Activated T-cell treated with anti-CD3 and anti-CD28 coated beads, Interleukin-2, amount 50 U/mL, for 1 hour (primary cell): ENCODE measurements around the gene POP7.

ENCODE experiments used
- DNase-seq: peaks from one replicate; pipeline ENCODE4 v3.0.0-alpha.2; 2020

POP7 gene

GRCh38 chr7:100726996-100727761 lies 21.3 kb downstream of the POP7 start:
- DNase-seq, result no peak

- no peak for DNase-seq
These were observed 22.3 kb downstream of the POP7 start for GRCh38 chr7:100728196-100728595.

DNA sequence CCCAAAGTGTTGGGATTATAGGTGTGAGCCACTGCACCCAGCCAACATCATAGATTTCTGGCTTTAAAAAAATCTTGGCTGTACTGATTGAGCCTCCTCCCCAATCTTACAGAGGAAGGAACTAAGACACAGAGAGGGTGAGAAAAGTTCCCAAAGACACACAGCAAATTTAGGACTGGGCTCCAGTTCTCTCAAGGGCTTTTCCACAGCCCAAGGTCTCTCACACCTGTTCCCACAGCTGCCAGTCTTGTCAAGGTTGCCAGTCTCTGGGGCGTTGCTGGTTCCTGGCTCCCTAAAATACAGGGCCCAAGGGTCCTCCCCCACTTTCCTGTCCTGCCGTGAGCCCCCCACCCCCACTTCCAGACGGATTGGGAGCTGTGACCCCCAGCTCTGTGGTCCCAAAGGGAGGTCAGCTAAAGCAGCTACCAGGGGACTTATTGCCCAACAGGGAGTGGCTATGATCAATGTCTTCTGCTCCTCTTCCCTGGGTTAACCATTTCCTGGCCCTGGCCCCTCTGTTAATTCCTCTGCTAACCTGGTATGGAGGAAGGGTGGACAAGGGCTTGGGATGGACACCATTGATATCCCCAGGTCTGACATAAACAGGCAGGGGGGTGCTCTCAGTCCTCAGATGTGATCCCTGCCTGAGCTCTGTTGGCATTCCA lies 24.3 kb downstream of the POP7 start:
- DNase-seq, result no peak

DNA sequence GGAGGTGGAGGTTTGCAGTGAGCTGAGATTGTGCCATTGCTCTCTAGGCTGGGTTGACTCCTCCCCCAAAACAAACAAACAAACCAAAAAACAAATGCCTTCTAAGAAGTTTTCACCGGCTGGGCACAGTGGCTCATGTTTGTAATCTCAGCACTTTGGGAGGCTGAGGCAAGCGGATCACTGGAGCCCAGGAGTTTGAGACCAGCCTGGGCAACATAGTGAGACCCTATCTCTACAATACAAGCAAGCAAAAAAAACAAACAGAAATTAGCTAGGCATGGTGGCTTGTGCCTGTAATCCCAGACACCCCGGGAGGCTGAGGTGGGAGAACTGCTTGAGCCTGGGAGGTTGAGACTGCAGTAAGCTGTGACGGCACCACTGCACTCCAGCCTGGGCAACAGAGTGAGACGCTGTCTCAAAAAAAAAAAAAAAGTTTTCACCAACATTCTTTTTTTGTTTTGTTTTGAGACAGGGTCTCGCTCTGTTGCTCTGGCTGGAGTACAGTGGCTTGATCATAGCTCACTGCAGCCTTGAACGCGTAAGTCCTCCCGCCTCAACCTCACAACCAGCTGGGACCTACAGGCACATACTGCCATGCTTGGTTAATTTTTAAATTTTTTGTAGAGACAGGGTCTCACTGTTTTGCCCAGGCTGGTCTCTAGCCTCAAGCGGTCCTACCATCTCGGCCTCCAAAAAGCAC lies 26.2 kb downstream of the POP7 start:
- DNase-seq, result no peak

DNA sequence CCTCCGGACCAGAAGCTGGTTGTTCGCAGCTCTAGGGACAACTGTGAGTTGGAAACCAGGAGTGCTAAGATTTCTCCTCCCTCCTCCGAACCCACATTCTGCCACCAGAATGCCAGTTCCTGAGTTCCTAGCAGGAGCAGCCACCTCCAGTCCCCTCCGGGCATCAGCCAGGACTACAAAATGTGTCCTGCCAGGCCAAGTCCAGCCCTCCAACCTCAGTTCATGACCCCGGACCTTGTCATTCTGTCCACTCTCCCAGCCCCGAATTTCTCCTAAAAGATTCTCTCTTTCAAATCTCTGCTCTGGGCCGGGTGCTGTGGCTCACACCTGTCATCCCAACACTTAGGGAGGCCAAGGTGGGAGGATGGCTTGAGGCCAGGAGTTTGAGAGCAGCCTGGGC lies 29.8 kb downstream of the POP7 start:
- DNase-seq, result no peak

GRCh38 chr7:100736671-100737070 lies 30.8 kb downstream of the POP7 start:
- DNase-seq, result no peak

- DNase-seq, result no peak
These were observed 34.0 kb downstream of the POP7 start for GRCh38 chr7:100739934-100740333.

GRCh38 chr7:100744605-100745004 lies 38.7 kb downstream of the POP7 start:
- DNase-seq, result no peak

DNA sequence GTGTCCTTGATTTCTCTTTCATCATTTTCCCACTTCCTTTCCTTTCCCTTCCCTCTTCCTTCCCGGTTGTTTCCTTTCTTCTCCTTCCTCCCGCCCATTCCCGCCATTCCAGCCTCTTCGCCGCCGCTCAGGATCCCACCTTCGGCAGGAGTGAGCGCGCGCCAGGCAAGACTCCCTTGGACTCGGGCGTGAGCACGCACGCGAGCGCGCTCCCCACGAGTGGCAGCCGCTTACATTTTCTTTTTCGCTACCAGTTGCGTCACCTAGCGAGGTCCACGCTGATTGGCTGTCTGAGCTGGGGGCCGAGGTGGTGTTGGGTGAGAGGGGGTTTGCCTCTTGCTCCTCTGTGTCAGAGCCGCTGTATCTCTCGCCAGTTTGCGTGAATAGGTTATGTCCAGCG lies 39.3 kb downstream of the POP7 start:
- no peak for DNase-seq

GRCh38 chr7:100752994-100753393 lies 47.1 kb downstream of the POP7 start:
- no peak for DNase-seq

GRCh38 chr7:100753750-100754149 lies 47.8 kb downstream of the POP7 start:
- no peak for DNase-seq
